ENCODE results near the gene NGEF. TPM values are rescaled to one million over a fixed set of nuclear protein-coding genes. Genes with fewer than 3 reads are reported as not detected.

NGEF gene
- total and polyA plus RNA-seq, 12 donors = 10.1 to 467 (median 46.1) TPM

- intact Hi-C loops (cut with DNase I) = no loop called here
- no peaks in the 10 kb centered on the region for H3K36me3 ChIP-seq (replicated peaks in 1 of 2)
- 65 to 73% (median 69%) methylated on average over 5 of the region's 5 CpGs for WGBS, 4 donors
- H3K27ac ChIP-seq = no peak overlapping the region
- no peaks in the 10 kb centered on the region for H3K4me1 ChIP-seq (replicated peaks in 1 of 2)
- H3K27me3 ChIP-seq = no peaks in the 10 kb centered on the region
- no peaks in the 10 kb centered on the region for H3K9me3 ChIP-seq (replicated peaks in 1 of 3)
- H3K4me3 ChIP-seq = no peak overlapping the region
- DNase-seq = peak in 1 of 7 donors; percentile 17
- no peak for TF ChIP-seq POLR2A (IDR thresholded peaks at IDR 0.05)
- no peak for TF ChIP-seq CTCF (IDR thresholded peaks at IDR 0.05)
These were observed 46.9 kb downstream of the NGEF start for GRCh38 chr2:232966122-232966521.

GRCh38 chr2:232963913-232964312 lies 49.1 kb downstream of the NGEF start:
- Histone ChIP-seq H3K4me1 (replicated peaks in 1 of 2) (no peaks in the 10 kb centered on the region), H3K27ac (no peak overlapping the region), H3K9me3 (replicated peaks in 1 of 3) (no peaks in the 10 kb centered on the region), H3K36me3 (replicated peaks in 1 of 2) (no peaks in the 10 kb centered on the region), H3K4me3 (no peak overlapping the region), H3K27me3 (no peaks in the 10 kb centered on the region)
- no peak for DNase-seq
- TF ChIP-seq POLR2A (IDR thresholded peaks at IDR 0.05) (no peak), CTCF (IDR thresholded peaks at IDR 0.05) (no peak)
- 90 to 100% (median 95%) methylated on average over 1 of the region's 1 CpG for WGBS, 4 donors
- intact Hi-C loops (cut with DNase I) = no loop called here

GRCh38 chr2:232960862-232961261 lies 52.2 kb downstream of the NGEF start:
- intact Hi-C loops (cut with DNase I) = no loop called here
- Histone ChIP-seq H3K36me3 (replicated peaks in 1 of 2) (no peaks in the 10 kb centered on the region), H3K4me3 (no peak overlapping the region), H3K4me1 (replicated peaks in 1 of 2) (no peaks in the 10 kb centered on the region), H3K27ac (no peak overlapping the region), H3K27me3 (no peaks in the 10 kb centered on the region), H3K9me3 (replicated peaks in 1 of 3) (no peaks in the 10 kb centered on the region)
- no peak for DNase-seq
- WGBS, 4 donors = 53 to 85% (median 70%) methylated on average over 2 of the region's 2 CpGs
- TF ChIP-seq POLR2A (IDR thresholded peaks at IDR 0.05) (no peak), CTCF (IDR thresholded peaks at IDR 0.05) (no peak)

- DNase-seq = no peak
- Histone ChIP-seq H3K27me3 (no peaks in the 10 kb centered on the region), H3K4me1 (replicated peaks in 1 of 2) (no peaks in the 10 kb centered on the region), H3K27ac (no peak overlapping the region), H3K36me3 (replicated peaks in 1 of 2) (no peaks in the 10 kb centered on the region), H3K9me3 (replicated peaks in 1 of 3) (no peaks in the 10 kb centered on the region), H3K4me3 (no peak overlapping the region)
- intact Hi-C loops (cut with DNase I) = no loop called here
- 80 to 92% (median 87%) methylated on average over 4 of the region's 4 CpGs for WGBS, 4 donors
- TF ChIP-seq CTCF (IDR thresholded peaks at IDR 0.05) (no peak), POLR2A (IDR thresholded peaks at IDR 0.05) (no peak)
These were observed 53.9 kb downstream of the NGEF start for GRCh38 chr2:232959139-232959538.

Data from adrenal gland (tissue), 12 donors.